GM23338 (cell line): ENCODE results near the gene TNFRSF12A. TPM values are rescaled to one million over a fixed set of nuclear protein-coding genes. Genes with fewer than 3 reads are reported as not detected.

Experiments
- ATAC-seq: fragments of 200-7000 bp; cut with Tn5 transposase; 3 replicates; pipeline ENCODE4 v1.9.1; 2020
- DNase-seq: peaks from one replicate; pipeline ENCODE4 v3.0.0-alpha.2; 2015; ENCODE audit warnings: low spot score
- H2AFZ ChIP-seq: fragments of 200-600 bp; sonication (generic); 2 replicates; pipeline ENCODE4 v1.8.0; 2016; ENCODE audit warnings: antibody characterized with exemption, mild to moderate bottlenecking, moderate library complexity
- H3F3A ChIP-seq: fragments of 200-600 bp; sonication (generic); replicated peaks from 2 replicates; pipeline ENCODE4 v1.8.0; 2017; ENCODE audit warnings: antibody characterized with exemption, mixed run types, low read depth
- H3K27ac ChIP-seq: fragments of 200-600 bp; sonication (generic); 2 replicates; pipeline ENCODE4 v1.6.1; 2016; ENCODE audit warnings: low read depth
- H3K27me3 ChIP-seq: fragments of 200-600 bp; sonication (generic); 2 replicates; pipeline ENCODE4 v1.8.0; 2016; ENCODE audit warnings: mild to moderate bottlenecking, mixed run types, moderate library complexity; ENCODE audit not compliant: insufficient read depth
- H3K36me3 ChIP-seq: fragments of 200-600 bp; sonication (generic); 2 replicates; pipeline ENCODE4 v1.8.0; 2016; ENCODE audit warnings: mild to moderate bottlenecking; ENCODE audit not compliant: insufficient read depth
- H3K4me1 ChIP-seq: fragments of 200-600 bp; sonication (generic); 2 replicates; pipeline ENCODE4 v1.8.0; 2016; ENCODE audit warnings: mild to moderate bottlenecking, moderate library complexity; ENCODE audit not compliant: insufficient read depth
- H3K4me2 ChIP-seq: fragments of 200-600 bp; sonication (generic); 2 replicates; pipeline ENCODE4 v1.7.1; 2017; ENCODE audit warnings: mixed run types
- H3K4me3 ChIP-seq: fragments of 200-600 bp; sonication (generic); 2 replicates; pipeline ENCODE4 v1.6.1; 2016; ENCODE audit warnings: mixed run types
- H3K79me2 ChIP-seq: fragments of 200-600 bp; sonication (generic); replicated peaks from 2 replicates; pipeline ENCODE4 v1.8.0; 2017; ENCODE audit warnings: mild to moderate bottlenecking; ENCODE audit not compliant: insufficient read depth
- H3K9me2 ChIP-seq: fragments of 200-600 bp; sonication (generic); 2 replicates; pipeline ENCODE4 v1.8.0; 2017; ENCODE audit not compliant: insufficient read depth
- H4K20me1 ChIP-seq: fragments of 200-600 bp; sonication (generic); replicated peaks from 2 replicates; pipeline ENCODE4 v1.8.0; 2017; ENCODE audit warnings: mild to moderate bottlenecking; ENCODE audit not compliant: insufficient read depth
- H3K27ac Mint-ChIP-seq: 2 replicates; pipeline ENCODE4 v1.8.0; 2020; ENCODE audit warnings: inconsistent platforms, mild to moderate bottlenecking, moderate library complexity, mixed read lengths
- H3K27me3 Mint-ChIP-seq: 3 replicates; pipeline ENCODE4 v1.8.0; 2022; ENCODE audit warnings: low read depth, mild to moderate bottlenecking, moderate library complexity, mixed read lengths, inconsistent platforms; ENCODE audit not compliant: insufficient read depth, poor library complexity
- H3K36me3 Mint-ChIP-seq: 3 replicates; pipeline ENCODE4 v1.8.0; 2021; ENCODE audit warnings: low read depth, mild to moderate bottlenecking, inconsistent platforms, moderate library complexity, mixed read lengths
- H3K4me1 Mint-ChIP-seq: 3 replicates; pipeline ENCODE4 v1.8.0; 2020; ENCODE audit warnings: mild to moderate bottlenecking, inconsistent platforms, mixed read lengths
- H3K4me3 Mint-ChIP-seq: 3 replicates; pipeline ENCODE4 v1.8.0; 2021; ENCODE audit warnings: moderate library complexity, mild to moderate bottlenecking, inconsistent platforms, mixed read lengths
- H3K9me3 Mint-ChIP-seq: 3 replicates; pipeline ENCODE4 v1.8.0; 2020; ENCODE audit warnings: moderate library complexity, mild to moderate bottlenecking, inconsistent platforms, mixed read lengths
- EZH2 ChIP-seq: fragments of 200-600 bp; sonication (generic); IDR thresholded peaks from one replicate; pipeline ENCODE4 v1.8.0; 2017; ENCODE audit warnings: antibody characterized with exemption, mild to moderate bottlenecking, low read depth; ENCODE audit not compliant: unreplicated experiment
- POLR2AphosphoS5 ChIP-seq: IDR thresholded peaks from 2 replicates; pipeline ENCODE4 v1.6.1; 2016; ENCODE audit warnings: antibody characterized with exemption, low read depth
- ZNF331 ChIP-seq: fragments of 250-450 bp; sonication (Bioruptor Pico); IDR thresholded peaks from 2 replicates; pipeline ENCODE4 v1.5.0; 2020; ENCODE audit warnings: low read depth, mild to moderate bottlenecking, moderate library complexity
- polyA plus RNA-seq: library from polyadenylated mRNA; unstranded; fragments of >200 nt; fragmentation: Nextera tagmentation; extraction: Ambion mirVana; gene quantifications from 2 replicates; pipeline ENCODE4 v1.2.1, GENCODE V29; 2016
- total RNA-seq: library from RNA; depleted of rRNA; stranded (reverse); fragments of >200 nt; shearing (Covaris generic); gene quantifications from 2 replicates; pipeline ENCODE4 v1.2.3, GENCODE V29; 2014
- TF ChIP-seq, protein P1 (sequence below): fragments of 250-450 bp; sonication (Bioruptor Pico); IDR thresholded peaks from 2 replicates; pipeline ENCODE4 v1.5.0; 2020; ENCODE audit warnings: mild to moderate bottlenecking, moderate library complexity
- TF ChIP-seq, protein P2 (sequence below): IDR thresholded peaks from one replicate; pipeline ENCODE4 v1.6.1; 2018; ENCODE audit warnings: antibody characterized with exemption; ENCODE audit not compliant: unreplicated experiment
- TF ChIP-seq, protein P3 (sequence below): IDR thresholded peaks from 2 replicates; pipeline ENCODE4 v1.6.1; 2016; ENCODE audit warnings: antibody characterized with exemption
- TF ChIP-seq, protein P4 (sequence below), 2 experiments: fragments of 200-600 bp in 1 of 2; sonication (generic) in 1 of 2; conservative IDR thresholded peaks; 2 replicates each; pipeline versions ENCODE4 v1.5.1 to v1.6.1; 2016 to 2017; ENCODE audit warnings: antibody characterized with exemption in 2 of 2, low read depth in 2 of 2, mild to moderate bottlenecking in 2 of 2, moderate library complexity in 1 of 2

TNFRSF12A gene
- total and polyA plus RNA-seq, 2 experiments from 2014 or later: 78.0 to 152 TPM

DNA sequence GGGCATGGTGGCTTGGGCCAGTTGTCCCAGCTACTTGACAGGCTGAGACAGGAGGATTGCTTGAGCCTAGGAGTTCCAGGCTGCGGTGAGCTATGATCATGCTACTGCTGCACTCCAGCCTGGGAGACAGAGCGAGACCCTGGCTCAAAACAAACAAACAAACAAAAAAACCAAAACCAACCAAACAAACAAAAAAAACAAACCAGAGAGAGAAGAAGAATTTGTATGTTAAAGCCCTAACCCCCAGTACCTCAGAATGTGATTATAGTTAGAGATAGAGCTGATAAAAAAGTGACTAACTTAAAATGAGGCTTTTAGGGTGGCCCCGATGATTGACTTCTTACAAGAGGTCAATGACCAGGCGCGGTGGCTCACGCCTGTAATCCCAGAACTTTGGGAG lies 24.5 kb downstream of the TNFRSF12A start (continued):
- TF ChIP-seq, protein P1, sequence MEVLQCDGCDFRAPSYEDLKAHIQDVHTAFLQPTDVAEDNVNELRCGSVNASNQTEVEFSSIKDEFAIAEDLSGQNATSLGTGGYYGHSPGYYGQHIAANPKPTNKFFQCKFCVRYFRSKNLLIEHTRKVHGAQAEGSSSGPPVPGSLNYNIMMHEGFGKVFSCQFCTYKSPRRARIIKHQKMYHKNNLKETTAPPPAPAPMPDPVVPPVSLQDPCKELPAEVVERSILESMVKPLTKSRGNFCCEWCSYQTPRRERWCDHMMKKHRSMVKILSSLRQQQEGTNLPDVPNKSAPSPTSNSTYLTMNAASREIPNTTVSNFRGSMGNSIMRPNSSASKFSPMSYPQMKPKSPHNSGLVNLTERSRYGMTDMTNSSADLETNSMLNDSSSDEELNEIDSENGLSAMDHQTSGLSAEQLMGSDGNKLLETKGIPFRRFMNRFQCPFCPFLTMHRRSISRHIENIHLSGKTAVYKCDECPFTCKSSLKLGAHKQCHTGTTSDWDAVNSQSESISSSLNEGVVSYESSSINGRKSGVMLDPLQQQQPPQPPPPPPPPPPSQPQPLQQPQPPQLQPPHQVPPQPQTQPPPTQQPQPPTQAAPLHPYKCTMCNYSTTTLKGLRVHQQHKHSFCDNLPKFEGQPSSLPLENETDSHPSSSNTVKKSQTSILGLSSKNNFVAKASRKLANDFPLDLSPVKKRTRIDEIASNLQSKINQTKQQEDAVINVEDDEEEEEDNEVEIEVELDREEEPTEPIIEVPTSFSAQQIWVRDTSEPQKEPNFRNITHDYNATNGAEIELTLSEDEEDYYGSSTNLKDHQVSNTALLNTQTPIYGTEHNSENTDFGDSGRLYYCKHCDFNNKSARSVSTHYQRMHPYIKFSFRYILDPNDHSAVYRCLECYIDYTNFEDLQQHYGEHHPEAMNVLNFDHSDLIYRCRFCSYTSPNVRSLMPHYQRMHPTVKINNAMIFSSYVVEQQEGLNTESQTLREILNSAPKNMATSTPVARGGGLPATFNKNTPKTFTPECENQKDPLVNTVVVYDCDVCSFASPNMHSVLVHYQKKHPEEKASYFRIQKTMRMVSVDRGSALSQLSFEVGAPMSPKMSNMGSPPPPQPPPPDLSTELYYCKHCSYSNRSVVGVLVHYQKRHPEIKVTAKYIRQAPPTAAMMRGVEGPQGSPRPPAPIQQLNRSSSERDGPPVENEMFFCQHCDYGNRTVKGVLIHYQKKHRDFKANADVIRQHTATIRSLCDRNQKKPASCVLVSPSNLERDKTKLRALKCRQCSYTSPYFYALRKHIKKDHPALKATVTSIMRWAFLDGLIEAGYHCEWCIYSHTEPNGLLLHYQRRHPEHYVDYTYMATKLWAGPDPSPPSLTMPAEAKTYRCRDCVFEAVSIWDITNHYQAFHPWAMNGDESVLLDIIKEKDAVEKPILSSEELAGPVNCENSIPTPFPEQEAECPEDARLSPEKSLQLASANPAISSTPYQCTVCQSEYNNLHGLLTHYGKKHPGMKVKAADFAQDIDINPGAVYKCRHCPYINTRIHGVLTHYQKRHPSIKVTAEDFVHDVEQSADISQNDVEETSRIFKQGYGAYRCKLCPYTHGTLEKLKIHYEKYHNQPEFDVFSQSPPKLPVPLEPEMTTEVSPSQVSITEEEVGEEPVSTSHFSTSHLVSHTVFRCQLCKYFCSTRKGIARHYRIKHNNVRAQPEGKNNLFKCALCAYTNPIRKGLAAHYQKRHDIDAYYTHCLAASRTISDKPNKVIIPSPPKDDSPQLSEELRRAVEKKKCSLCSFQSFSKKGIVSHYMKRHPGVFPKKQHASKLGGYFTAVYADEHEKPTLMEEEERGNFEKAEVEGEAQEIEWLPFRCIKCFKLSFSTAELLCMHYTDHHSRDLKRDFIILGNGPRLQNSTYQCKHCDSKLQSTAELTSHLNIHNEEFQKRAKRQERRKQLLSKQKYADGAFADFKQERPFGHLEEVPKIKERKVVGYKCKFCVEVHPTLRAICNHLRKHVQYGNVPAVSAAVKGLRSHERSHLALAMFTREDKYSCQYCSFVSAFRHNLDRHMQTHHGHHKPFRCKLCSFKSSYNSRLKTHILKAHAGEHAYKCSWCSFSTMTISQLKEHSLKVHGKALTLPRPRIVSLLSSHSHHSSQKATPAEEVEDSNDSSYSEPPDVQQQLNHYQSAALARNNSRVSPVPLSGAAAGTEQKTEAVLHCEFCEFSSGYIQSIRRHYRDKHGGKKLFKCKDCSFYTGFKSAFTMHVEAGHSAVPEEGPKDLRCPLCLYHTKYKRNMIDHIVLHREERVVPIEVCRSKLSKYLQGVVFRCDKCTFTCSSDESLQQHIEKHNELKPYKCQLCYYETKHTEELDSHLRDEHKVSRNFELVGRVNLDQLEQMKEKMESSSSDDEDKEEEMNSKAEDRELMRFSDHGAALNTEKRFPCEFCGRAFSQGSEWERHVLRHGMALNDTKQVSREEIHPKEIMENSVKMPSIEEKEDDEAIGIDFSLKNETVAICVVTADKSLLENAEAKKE (CRISPR knock-in tag): no peak
- TF ChIP-seq EZH2: no peak

DNA sequence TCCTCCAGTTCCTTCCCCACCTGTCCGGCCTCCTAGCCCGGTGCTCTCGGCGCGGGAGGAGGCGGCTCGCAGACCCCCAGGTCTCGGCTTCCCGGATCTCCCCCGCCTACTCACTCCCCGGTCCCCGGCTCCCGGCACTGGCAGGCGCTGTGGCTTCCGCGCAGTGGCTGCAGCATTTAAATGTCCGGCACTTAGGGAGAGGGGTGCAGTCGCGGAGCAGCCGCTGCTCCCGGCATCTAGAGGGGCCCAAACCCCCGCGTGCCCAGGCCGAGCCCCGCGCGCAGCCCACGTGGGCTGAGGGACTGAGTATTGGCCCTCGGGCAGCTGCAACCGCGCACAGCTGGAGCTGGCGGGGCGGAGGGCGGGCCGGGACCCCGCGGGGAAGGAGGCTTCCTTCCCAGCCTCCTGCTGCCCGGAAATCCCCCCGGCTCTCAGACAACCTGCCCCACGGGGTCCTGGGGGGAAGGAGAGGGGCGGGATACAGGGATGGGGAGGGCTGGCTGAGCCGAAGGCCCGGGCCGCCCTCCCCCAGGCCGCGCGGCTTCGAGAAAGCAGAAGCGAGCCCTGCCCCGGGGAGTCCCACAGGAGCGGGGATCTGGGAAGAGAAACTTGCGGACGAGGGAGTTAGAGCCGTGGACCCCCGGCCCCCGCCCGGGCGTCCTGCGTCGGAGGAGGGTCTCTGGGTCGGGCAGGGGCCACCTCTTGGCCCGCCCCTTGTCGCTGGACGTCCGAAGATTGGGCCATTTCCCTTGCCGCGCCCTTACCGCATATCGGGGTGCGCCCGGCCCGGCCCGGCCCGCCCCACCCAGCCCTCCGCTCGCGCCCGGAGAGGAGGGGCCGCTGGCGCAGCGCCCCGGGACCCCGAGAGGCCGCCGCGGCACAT lies 25.8 kb downstream of the TNFRSF12A start, which contains the start of gene MMP25:
TSS of gene MMP25 (plus strand) at position 804 of the 883 bp plus-strand sequence. CDS start 357 bp downstream, outside the sequence.
- H3K4me2 ChIP-seq: peak within 1 kb of the TSS; percentile 96
- H3K27me3 Mint-ChIP-seq: peaks cover 29% of the 10 kb centered on the region
- peaks cover 39% of the 10 kb centered on the region for H3K27me3 ChIP-seq
- H2AFZ ChIP-seq: peak within 1 kb of the TSS; percentile 78
- H3K36me3 Mint-ChIP-seq: peaks cover 31% of the 10 kb centered on the region
- H3K4me1 ChIP-seq: peaks cover 17% of the 10 kb centered on the region; the same call in 1 of the 2 replicates
- H3K27ac ChIP-seq: 0 out of 2 replicates have a peak within 1 kb of the TSS, but pooled peaks have one; percentile 32
- H3K9me2 ChIP-seq: no peaks in the 10 kb centered on the region
- H3K4me3 ChIP-seq: peak within 1 kb of the TSS; percentile 94
- H3K36me3 ChIP-seq: no peaks in the 10 kb centered on the region
- TF ChIP-seq EZH2 (no peak), POLR2AphosphoS5 (peak; percentile 60; the same call in 1 of the 2 replicates), ZNF331 (CRISPR knock-in tag) (no peak)
- TF ChIP-seq, protein P2, sequence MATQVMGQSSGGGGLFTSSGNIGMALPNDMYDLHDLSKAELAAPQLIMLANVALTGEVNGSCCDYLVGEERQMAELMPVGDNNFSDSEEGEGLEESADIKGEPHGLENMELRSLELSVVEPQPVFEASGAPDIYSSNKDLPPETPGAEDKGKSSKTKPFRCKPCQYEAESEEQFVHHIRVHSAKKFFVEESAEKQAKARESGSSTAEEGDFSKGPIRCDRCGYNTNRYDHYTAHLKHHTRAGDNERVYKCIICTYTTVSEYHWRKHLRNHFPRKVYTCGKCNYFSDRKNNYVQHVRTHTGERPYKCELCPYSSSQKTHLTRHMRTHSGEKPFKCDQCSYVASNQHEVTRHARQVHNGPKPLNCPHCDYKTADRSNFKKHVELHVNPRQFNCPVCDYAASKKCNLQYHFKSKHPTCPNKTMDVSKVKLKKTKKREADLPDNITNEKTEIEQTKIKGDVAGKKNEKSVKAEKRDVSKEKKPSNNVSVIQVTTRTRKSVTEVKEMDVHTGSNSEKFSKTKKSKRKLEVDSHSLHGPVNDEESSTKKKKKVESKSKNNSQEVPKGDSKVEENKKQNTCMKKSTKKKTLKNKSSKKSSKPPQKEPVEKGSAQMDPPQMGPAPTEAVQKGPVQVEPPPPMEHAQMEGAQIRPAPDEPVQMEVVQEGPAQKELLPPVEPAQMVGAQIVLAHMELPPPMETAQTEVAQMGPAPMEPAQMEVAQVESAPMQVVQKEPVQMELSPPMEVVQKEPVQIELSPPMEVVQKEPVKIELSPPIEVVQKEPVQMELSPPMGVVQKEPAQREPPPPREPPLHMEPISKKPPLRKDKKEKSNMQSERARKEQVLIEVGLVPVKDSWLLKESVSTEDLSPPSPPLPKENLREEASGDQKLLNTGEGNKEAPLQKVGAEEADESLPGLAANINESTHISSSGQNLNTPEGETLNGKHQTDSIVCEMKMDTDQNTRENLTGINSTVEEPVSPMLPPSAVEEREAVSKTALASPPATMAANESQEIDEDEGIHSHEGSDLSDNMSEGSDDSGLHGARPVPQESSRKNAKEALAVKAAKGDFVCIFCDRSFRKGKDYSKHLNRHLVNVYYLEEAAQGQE: no peak
- TF ChIP-seq, protein P3, sequence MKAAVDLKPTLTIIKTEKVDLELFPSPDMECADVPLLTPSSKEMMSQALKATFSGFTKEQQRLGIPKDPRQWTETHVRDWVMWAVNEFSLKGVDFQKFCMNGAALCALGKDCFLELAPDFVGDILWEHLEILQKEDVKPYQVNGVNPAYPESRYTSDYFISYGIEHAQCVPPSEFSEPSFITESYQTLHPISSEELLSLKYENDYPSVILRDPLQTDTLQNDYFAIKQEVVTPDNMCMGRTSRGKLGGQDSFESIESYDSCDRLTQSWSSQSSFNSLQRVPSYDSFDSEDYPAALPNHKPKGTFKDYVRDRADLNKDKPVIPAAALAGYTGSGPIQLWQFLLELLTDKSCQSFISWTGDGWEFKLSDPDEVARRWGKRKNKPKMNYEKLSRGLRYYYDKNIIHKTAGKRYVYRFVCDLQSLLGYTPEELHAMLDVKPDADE: peak; percentile 34; the same call in 1 of the 2 replicates
- TF ChIP-seq, protein P4, sequence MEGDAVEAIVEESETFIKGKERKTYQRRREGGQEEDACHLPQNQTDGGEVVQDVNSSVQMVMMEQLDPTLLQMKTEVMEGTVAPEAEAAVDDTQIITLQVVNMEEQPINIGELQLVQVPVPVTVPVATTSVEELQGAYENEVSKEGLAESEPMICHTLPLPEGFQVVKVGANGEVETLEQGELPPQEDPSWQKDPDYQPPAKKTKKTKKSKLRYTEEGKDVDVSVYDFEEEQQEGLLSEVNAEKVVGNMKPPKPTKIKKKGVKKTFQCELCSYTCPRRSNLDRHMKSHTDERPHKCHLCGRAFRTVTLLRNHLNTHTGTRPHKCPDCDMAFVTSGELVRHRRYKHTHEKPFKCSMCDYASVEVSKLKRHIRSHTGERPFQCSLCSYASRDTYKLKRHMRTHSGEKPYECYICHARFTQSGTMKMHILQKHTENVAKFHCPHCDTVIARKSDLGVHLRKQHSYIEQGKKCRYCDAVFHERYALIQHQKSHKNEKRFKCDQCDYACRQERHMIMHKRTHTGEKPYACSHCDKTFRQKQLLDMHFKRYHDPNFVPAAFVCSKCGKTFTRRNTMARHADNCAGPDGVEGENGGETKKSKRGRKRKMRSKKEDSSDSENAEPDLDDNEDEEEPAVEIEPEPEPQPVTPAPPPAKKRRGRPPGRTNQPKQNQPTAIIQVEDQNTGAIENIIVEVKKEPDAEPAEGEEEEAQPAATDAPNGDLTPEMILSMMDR (conservative IDR thresholded peaks at IDR 0.05; ENCODE audit: low read depth in 2 of 2): no peak
- H3K27ac Mint-ChIP-seq: peak within 1 kb of the TSS; percentile 85; the same call in 1 of the 2 replicates
- H3F3A ChIP-seq: peaks cover 17% of the 10 kb centered on the region
- H4K20me1 ChIP-seq: peaks cover 9% of the 10 kb centered on the region
- DNase-seq (peak; percentile 71), ATAC-seq (peak; percentile 58)
- H3K79me2 ChIP-seq: peaks cover 5% of the 10 kb centered on the region
- peaks cover 15% of the 10 kb centered on the region for H3K4me1 Mint-ChIP-seq
- H3K9me3 Mint-ChIP-seq: peaks cover 7% of the 10 kb centered on the region; the same call in 2 of the 3 replicates
- peak within 1 kb of the TSS; percentile 84 for H3K4me3 Mint-ChIP-seq
